K562 (cell line): Measurements from ENCODE around the gene MYL4. TPM values are rescaled to one million over a fixed set of nuclear protein-coding genes. Genes with fewer than 3 reads are reported as not detected.
"Not testable (repeated sequence)": the region's sequence is repeated elsewhere in the genome, so short reads cannot be mapped to it uniquely, and the experiment has no call there.

Experiments
- ATAC-seq: fragments of 200-7000 bp; cut with Tn5 transposase; 3 replicates; pipeline ENCODE4 v1.9.1; 2020; ENCODE audit warnings: moderate library complexity
- BruUV-seq: library from RNA; stranded (reverse); fragments of 400-500 nt; replicated peaks from 2 replicates; lab custom pipeline; 2021; lab: Mats Ljungman, UMichigan
- CTCF ChIA-PET: fragments of 300-600 bp; formaldehyde crosslinking; extraction: SDS; loops from one replicate; lab custom pipeline; 2021; ENCODE audit warnings: low intra/inter-chr PET ratio; lab: Yijun Ruan, JAX
- POLR2A ChIA-PET: fragments of 300-600, 350-650 bp; sonication (Branson Sonifier 250); formaldehyde crosslinking; extraction: SDS; loops from one replicate; lab custom pipeline; 2021; ENCODE audit warnings: antibody characterized with exemption, inconsistent platforms; lab: Yijun Ruan, JAX
- DNase-seq, 4 experiments: peaks; one replicate each; pipeline versions ENCODE4 v3.0.0 to v3.0.0-alpha.2; 2011 to 2018; ENCODE audit warnings: low spot score in 3 of 4, mixed read lengths in 3 of 4; ENCODE audit errors: extremely low read depth in 1 of 4
- FAIRE-seq: peaks from 2 replicates; lab custom pipeline; 2011; peaks lifted over from hg19 to GRCh38; lab: Jason Lieb, UNC
- H2AFZ ChIP-seq: 2 replicates; pipeline ENCODE4 v1.6.0; 2011; ENCODE audit warnings: low read depth, low read length, control low read depth, inconsistent platforms
- H3K27ac ChIP-seq: fragments of 200-600 bp; 3 replicates; pipeline ENCODE4 v1.8.0; 2011; ENCODE audit warnings: low read depth, mild to moderate bottlenecking, control low read depth, inconsistent platforms, low read length, moderate library complexity, mixed read lengths; ENCODE audit errors: extremely low read depth
- H3K27me3 ChIP-seq, 2 experiments: fragments of 300-600 bp in 1 of 2; 2 replicates in 1 of 2; 3 replicates in 1 of 2; pipeline versions ENCODE4 v1.6.0 to v1.8.0; 2011; ENCODE audit warnings: inconsistent platforms in 2 of 2, low read length in 2 of 2, mild to moderate bottlenecking in 1 of 2, mixed read lengths in 1 of 2, moderate library complexity in 1 of 2; ENCODE audit not compliant: control insufficient read depth in 2 of 2, insufficient read depth in 2 of 2
- H3K36me3 ChIP-seq: fragments of 300-600 bp; 3 replicates; pipeline ENCODE4 v1.8.0; 2011; ENCODE audit warnings: mild to moderate bottlenecking, low read length, inconsistent platforms; ENCODE audit not compliant: control insufficient read depth, insufficient read depth
- H3K4me1 ChIP-seq, 2 experiments: fragments of 200-600 bp in 1 of 2; replicated peaks in 1 of 2; 2 replicates in 1 of 2; 3 replicates in 1 of 2; pipeline versions ENCODE4 v1.5.1 to v1.8.0; 2011; ENCODE audit warnings: inconsistent platforms in 2 of 2, low read length in 2 of 2, mild to moderate bottlenecking in 1 of 2, mixed read lengths in 1 of 2, moderate library complexity in 1 of 2; ENCODE audit not compliant: control insufficient read depth in 2 of 2, insufficient read depth in 2 of 2
- H3K4me2 ChIP-seq: 2 replicates; pipeline ENCODE4 v1.6.1; 2011; ENCODE audit warnings: low read length, control low read depth, inconsistent platforms, mixed read lengths; ENCODE audit not compliant: insufficient read depth
- H3K4me3 ChIP-seq: fragments of 200-600 bp; sonication (generic), shearing (Covaris generic); 2 replicates; pipeline ENCODE4 v1.5.1; 2016; ENCODE audit warnings: control low read depth, inconsistent platforms
- H3K79me2 ChIP-seq: fragments of 200-600 bp; 3 replicates; pipeline ENCODE4 v1.8.0; 2011; ENCODE audit warnings: low read length, inconsistent platforms; ENCODE audit not compliant: control insufficient read depth, insufficient read depth
- H3K9ac ChIP-seq, 2 experiments: 2 replicates each; pipeline versions ENCODE4 v1.6.0 to v1.6.1; 2011; ENCODE audit warnings: low read depth in 2 of 2, low read length in 2 of 2, control low read depth in 1 of 2, inconsistent platforms in 1 of 2, mild to moderate bottlenecking in 1 of 2, mixed read lengths in 1 of 2; ENCODE audit not compliant: insufficient read depth in 1 of 2
- H3K9me1 ChIP-seq: one replicate; pipeline ENCODE4 v1.6.0; 2011; ENCODE audit warnings: inconsistent platforms, mild to moderate bottlenecking, low read length, moderate library complexity; ENCODE audit not compliant: control insufficient read depth, insufficient read depth
- H3K9me3 ChIP-seq: replicated peaks from 2 replicates; pipeline ENCODE4 v1.5.1; 2011; ENCODE audit warnings: low read depth, low read length, inconsistent platforms; ENCODE audit not compliant: control insufficient read depth, insufficient read depth
- H4K20me1 ChIP-seq: replicated peaks from 2 replicates; pipeline ENCODE4 v1.6.1; 2011; ENCODE audit warnings: low read length, inconsistent platforms, mixed read lengths; ENCODE audit not compliant: control insufficient read depth, insufficient read depth
- ETV6 ChIP-seq, 3 experiments: fragments of 150-350 bp in 1 of 3; sonication (generic) in 1 of 3; formaldehyde crosslinking in 1 of 3; IDR thresholded peaks; 2 replicates each; pipeline versions ENCODE4 v1.6.1 to v1.8.0; 2014 to 2022; ENCODE audit warnings: borderline replicate concordance in 2 of 3, low read depth in 2 of 3, antibody characterized with exemption in 1 of 3, low read length in 1 of 3, mild to moderate bottlenecking in 1 of 3, missing genetic modification reagents in 1 of 3
- SUPT5H ChIP-seq: fragments of 450-650 bp; IDR thresholded peaks from 2 replicates; pipeline ENCODE4 v1.6.1; 2016
- ZBTB5 ChIP-seq: fragments of 450-650 bp; IDR thresholded peaks from 2 replicates; pipeline ENCODE4 v1.6.1; 2017; ENCODE audit warnings: antibody characterized with exemption
- WGBS: fragments of 100-300 bp; shearing (Covaris generic); methylation state at CpG from one replicate; pipeline ENCODE4 v1.1.6; 2016; ENCODE audit warnings: low coverage, mixed read lengths; ENCODE audit not compliant: insufficient coverage; ENCODE audit errors: missing lambda C conversion rate; 5-methylcytosine and 5-hydroxymethylcytosine counted together
- in situ Hi-C: fragments of 300-500 bp; cut with MboI; formaldehyde crosslinking; loops from 4 replicates; pipeline ENCODE4 v1.15.0; 2018; ENCODE audit warnings: inconsistent platforms, mixed read lengths
- intact Hi-C: fragments of 100-400 bp; cut with micrococcal nuclease; formaldehyde crosslinking; loops from 2 replicates; pipeline ENCODE4 v1.14.2; 2022
- polyA plus RNA-seq, 8 experiments: library from polyadenylated mRNA; depleted of rRNA in 4 of 8; stranded (reverse) in 5 of 8; unstranded in 3 of 8; fragments of >200 nt; fragmentation: Nextera tagmentation in 2 of 8; fragmentation: Illumina TruSeq in 1 of 8; extraction: Ambion mirVana in 2 of 8; extraction: Trizol in 1 of 8; gene quantifications; 2 replicates each; pipeline versions ENCODE4 v1.2.1 to v1.2.3, GENCODE V29; 2011 to 2014; ENCODE audit warnings: inconsistent platforms in 1 of 8, missing spikeins in 1 of 8
- total RNA-seq, 7 experiments: library from RNA; depleted of rRNA in 6 of 7; stranded (reverse); fragments of >200 nt in 6 of 7; fragmentation: Illumina TruSeq in 2 of 7; extraction: Trizol in 2 of 7; gene quantifications; 2 replicates each; pipeline versions ENCODE4 v1.2.1 to v1.2.3, GENCODE V29; 2011 to 2021; ENCODE audit warnings: low replicate concordance in 1 of 7

MYL4 gene
- total and polyA plus RNA-seq, 9 of the 15 experiments (the other 6 are each of a cell fraction or from before 2014, with no cell fraction given): 117 to 423 (median 221) TPM

- H3K27ac ChIP-seq; BruUV-seq; H3K4me2 ChIP-seq; H2AFZ ChIP-seq; H3K9me1 ChIP-seq; DNase-seq; H4K20me1 ChIP-seq; H3K9ac ChIP-seq; H3K9me3 ChIP-seq; H3K27me3 ChIP-seq; FAIRE-seq; in situ Hi-C loops; H3K4me3 ChIP-seq; ATAC-seq; CTCF ChIA-PET; TF ChIP-seq ETV6 (CRISPR knock-in tag; IDR thresholded peaks at IDR 0.05; ENCODE audit: borderline replicate concordance): not testable (repeated sequence)
- intact Hi-C loops: loop anchor here (5.0 kb wide), 1 partner anchor 37 kb away; no protein-coding TSS in a partner anchor
- peaks cover 10 to 16% of the 10 kb centered on the region in 2 experiments; a peak in 4 of 5 replicates for H3K4me1 ChIP-seq
- TF ChIP-seq ETV6 (IDR thresholded peaks at IDR 0.05; ENCODE audit: borderline replicate concordance in 1 of 2, low read depth in 2 of 2, low read length in 1 of 2): 0 out of 4 replicates have a peak, but pooled peaks of 1 of the 2 experiments have one; percentile 21
- peak; percentile 19; the same call in 1 of the 2 replicates for TF ChIP-seq ZBTB5
- TF ChIP-seq SUPT5H: 0 out of 2 replicates have a peak, but pooled peaks have one; percentile 27
- WGBS: 93% methylated on average over 8 of the region's 8 CpGs
- POLR2A ChIA-PET: interaction anchor here (0.6 to 0.7 kb wide), 2 partner anchors 14 to 137 kb away, joined by 3 to 4 read pairs; no protein-coding TSS in a partner anchor
- H3K36me3 ChIP-seq: peaks cover 92% of the 10 kb centered on the region
- peaks cover 98% of the 10 kb centered on the region for H3K79me2 ChIP-seq
Measured at GRCh38 chr17:47174823-47175222, 34.3 kb upstream of the MYL4 start.
